Suprapubic skin (tissue), 4 donors: Measurements from ENCODE around the gene ASTN2.

Experiments used
- CTCF ChIP-seq, 2 donors: fragments of 200-600 bp in 1 of 2; fragments of 450-650 bp in 1 of 2; sonication (generic) in 1 of 2; IDR thresholded peaks; one replicate each; pipeline ENCODE4 v1.5.1; 2016 to 2019; ENCODE audit warnings: antibody characterized with exemption in 2 of 2, mild to moderate bottlenecking in 1 of 2, moderate library complexity in 1 of 2
- POLR2A ChIP-seq, 2 donors: fragments of 450-650 bp; IDR thresholded peaks; one replicate each; pipeline ENCODE4 v1.6.1; 2017; ENCODE audit warnings: antibody characterized with exemption in 2 of 2, mild to moderate bottlenecking in 2 of 2, moderate library complexity in 2 of 2
- POLR2AphosphoS5 ChIP-seq, 3 donors: sonication (generic); formaldehyde crosslinking; IDR thresholded peaks; one replicate each; pipeline ENCODE4 v1.6.1; 2017; ENCODE audit warnings: antibody characterized with exemption in 3 of 3

GRCh38 chr9:117282541-117282940 lies 132.3 kb downstream of the ASTN2 start:
- TF ChIP-seq POLR2AphosphoS5 (IDR thresholded peaks at IDR 0.05) (no peak), POLR2A (IDR thresholded peaks at IDR 0.05) (no peak), CTCF (IDR thresholded peaks at IDR 0.05) (no peak)
